8988T (cell line): ENCODE data around the gene C6orf47.
"Not testable (repeated sequence)": the region's sequence is repeated elsewhere in the genome, so short reads cannot be mapped to it uniquely, and the experiment has no call there.

ENCODE experiments used
- DNase-seq: peaks from one replicate; pipeline ENCODE4 v3.0.0; 2011

Gene C6orf47

GRCh38 chr6:31660381-31661261 lies at the start of gene C6orf47:
TSS of gene C6orf47 (minus strand) at chr6:31660778. CDS start at chr6:31659947, 831 bp downstream.
- DNase-seq, result peak; percentile 96

GRCh38 chr6:31709157-31709556 lies 48.6 kb upstream of the C6orf47 start:
- DNase-seq, result not testable (repeated sequence)

- DNase-seq, result no peak
Observed at GRCh38 chr6:31708224-31708623, 47.6 kb upstream of the C6orf47 start.

GRCh38 chr6:31707701-31708100 lies 47.1 kb upstream of the C6orf47 start:
- DNase-seq, result no peak

- DNase-seq, result no peak
Observed at GRCh38 chr6:31706599-31706998, 46.0 kb upstream of the C6orf47 start, which contains the start of gene LY6G6F. TSS of gene LY6G6F (plus strand) at chr6:31706866. CDS start at chr6:31706907, 41 bp downstream.

- DNase-seq, result no peak
Observed at GRCh38 chr6:31705931-31706330, 45.4 kb upstream of the C6orf47 start.

- DNase-seq, result peak; percentile 95
Observed at GRCh38 chr6:31702819-31703716, 42.5 kb upstream of the C6orf47 start, which contains the start of gene ABHD16A. TSS of gene ABHD16A (minus strand) at chr6:31703324. CDS start at chr6:31703281, 43 bp downstream.

GRCh38 chr6:31702405-31702818 lies 41.8 kb upstream of the C6orf47 start:
- no peak for DNase-seq

GRCh38 chr6:31701666-31702404 lies 41.3 kb upstream of the C6orf47 start:
- no peak for DNase-seq

GRCh38 chr6:31700740-31701401 lies 40.3 kb upstream of the C6orf47 start:
- no peak for DNase-seq

- no peak for DNase-seq
Observed at GRCh38 chr6:31697555-31697954, 37.0 kb upstream of the C6orf47 start.

GRCh38 chr6:31693535-31693934 lies 33.0 kb upstream of the C6orf47 start:
- no peak for DNase-seq

GRCh38 chr6:31692886-31693285 lies 32.3 kb upstream of the C6orf47 start:
- no peak for DNase-seq

- no peak for DNase-seq
Observed at GRCh38 chr6:31692353-31692752, 31.8 kb upstream of the C6orf47 start.

- DNase-seq, result no peak
Observed at GRCh38 chr6:31691564-31692108, 31.1 kb upstream of the C6orf47 start.

- DNase-seq, result no peak
Observed at GRCh38 chr6:31691078-31691463, 30.5 kb upstream of the C6orf47 start.

GRCh38 chr6:31690231-31691077 lies 29.9 kb upstream of the C6orf47 start:
- DNase-seq, result no peak

GRCh38 chr6:31689249-31690110 lies 28.9 kb upstream of the C6orf47 start:
- no peak for DNase-seq

- DNase-seq, result no peak
Observed at GRCh38 chr6:31687860-31688693, 27.5 kb upstream of the C6orf47 start.
